ENCODE measurements around the gene SYT3.
"Not testable (repeated sequence)": the region's sequence is repeated elsewhere in the genome, so short reads cannot be mapped to it uniquely, and the experiment has no call there.

DNA sequence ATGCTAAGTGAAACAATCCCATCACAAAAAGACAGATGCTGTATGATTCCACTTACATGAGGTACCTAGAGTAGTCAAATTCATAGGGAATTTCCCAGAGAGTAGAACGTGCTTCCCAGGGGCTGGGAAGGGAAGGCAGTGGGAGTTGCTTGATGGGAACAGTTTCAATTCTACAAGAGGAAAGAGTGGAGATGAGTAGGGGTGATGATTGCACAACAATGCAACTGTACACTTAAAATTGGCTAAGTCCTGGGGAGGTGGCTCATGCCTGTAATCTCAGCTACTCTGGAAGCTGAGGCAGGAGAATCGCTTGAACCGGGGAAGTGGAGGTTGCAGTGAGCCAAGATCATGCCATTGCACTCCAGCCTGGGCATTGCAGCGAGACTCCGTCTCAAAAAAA is 21.3 kb downstream of the SYT3 start:
- TF ChIP-seq, protein P1, sequence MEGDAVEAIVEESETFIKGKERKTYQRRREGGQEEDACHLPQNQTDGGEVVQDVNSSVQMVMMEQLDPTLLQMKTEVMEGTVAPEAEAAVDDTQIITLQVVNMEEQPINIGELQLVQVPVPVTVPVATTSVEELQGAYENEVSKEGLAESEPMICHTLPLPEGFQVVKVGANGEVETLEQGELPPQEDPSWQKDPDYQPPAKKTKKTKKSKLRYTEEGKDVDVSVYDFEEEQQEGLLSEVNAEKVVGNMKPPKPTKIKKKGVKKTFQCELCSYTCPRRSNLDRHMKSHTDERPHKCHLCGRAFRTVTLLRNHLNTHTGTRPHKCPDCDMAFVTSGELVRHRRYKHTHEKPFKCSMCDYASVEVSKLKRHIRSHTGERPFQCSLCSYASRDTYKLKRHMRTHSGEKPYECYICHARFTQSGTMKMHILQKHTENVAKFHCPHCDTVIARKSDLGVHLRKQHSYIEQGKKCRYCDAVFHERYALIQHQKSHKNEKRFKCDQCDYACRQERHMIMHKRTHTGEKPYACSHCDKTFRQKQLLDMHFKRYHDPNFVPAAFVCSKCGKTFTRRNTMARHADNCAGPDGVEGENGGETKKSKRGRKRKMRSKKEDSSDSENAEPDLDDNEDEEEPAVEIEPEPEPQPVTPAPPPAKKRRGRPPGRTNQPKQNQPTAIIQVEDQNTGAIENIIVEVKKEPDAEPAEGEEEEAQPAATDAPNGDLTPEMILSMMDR (IDR thresholded peaks at IDR 0.05), result not testable (repeated sequence)
- not testable (repeated sequence) for TF ChIP-seq POLR2A (IDR thresholded peaks at IDR 0.05)
